DMS53 (cell line): ENCODE results near the gene APRT.

Experiments used
- DNase-seq: peaks from one replicate; lab custom pipeline; 2025; lab: John Stamatoyannopoulos, UW

Gene APRT, protein sequence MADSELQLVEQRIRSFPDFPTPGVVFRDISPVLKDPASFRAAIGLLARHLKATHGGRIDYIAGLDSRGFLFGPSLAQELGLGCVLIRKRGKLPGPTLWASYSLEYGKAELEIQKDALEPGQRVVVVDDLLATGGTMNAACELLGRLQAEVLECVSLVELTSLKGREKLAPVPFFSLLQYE

GRCh38 chr16:88811769-88812512 lies at the start of gene APRT:
Gene APRT (minus strand): TSS chr16:88811928. CDS start chr16:88811899, 29 bp downstream.
- peak; percentile 93 for DNase-seq

DNA sequence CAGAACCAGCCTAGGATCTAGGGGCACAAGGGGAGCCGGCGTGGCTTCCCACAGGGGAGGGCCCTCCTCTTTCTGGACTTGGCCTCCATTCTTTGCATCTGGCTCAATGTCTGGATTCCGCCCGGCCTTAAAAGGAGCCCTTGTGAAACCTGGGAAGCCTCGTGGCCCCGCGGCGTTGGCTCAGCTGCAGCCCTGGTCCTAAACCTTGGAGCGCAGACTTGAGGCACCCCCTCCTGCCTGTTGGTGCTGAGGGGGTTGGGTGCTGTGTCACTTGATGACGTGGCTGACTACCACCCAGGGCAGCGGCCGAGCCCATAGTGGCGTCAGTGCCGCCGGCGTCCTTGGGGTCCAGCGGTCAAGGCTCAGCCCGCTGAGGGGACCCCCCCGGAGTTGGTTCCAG lies 49.6 kb upstream of the APRT start:
- DNase-seq = no peak

DNA sequence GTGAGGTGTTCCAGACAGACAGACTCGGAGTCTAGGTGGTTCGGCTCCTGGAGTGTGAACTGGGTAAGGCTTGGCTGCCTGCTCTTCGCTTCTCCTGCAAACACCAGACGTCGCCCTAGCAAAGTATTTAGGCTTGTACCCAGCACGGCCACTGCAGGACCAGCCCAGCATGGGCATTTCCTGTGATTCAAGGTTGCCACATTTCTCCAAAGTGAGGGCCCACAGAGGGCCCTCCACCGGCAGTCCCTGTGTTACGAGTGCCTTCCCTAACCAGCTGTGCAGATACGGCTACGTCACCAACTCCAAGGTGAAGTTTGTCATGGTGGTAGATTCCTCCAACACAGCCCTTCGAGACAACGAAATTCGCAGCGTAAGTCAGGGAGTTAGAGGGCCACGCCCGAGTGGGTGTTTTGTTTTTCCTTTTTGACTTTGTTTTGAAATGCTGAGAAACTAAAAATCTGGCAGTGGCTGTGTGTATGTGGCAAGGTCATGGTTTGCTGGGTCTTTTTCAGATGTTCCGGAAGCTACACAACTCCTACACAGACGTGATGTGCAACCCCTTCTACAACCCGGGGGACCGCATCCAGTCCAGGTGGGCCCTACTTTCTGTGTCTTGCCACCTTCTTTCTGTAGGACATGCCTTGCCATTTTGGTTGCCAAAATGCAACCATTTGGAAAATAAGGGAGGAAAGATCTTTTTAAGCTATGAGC lies 47.8 kb upstream of the APRT start:
- no peak for DNase-seq

GRCh38 chr16:88857728-88858339 lies 46.1 kb upstream of the APRT start:
- DNase-seq = peak; percentile 76

- DNase-seq = peak; percentile 97
These were observed 45.4 kb upstream of the APRT start, which contains the start of the genes GALNS and TRAPPC2L for GRCh38 chr16:88856828-88857727. Gene GALNS (minus strand): TSS chr16:88856947. CDS start chr16:88856877, 70 bp downstream. Gene TRAPPC2L (plus strand): TSS chr16:88857127. CDS start chr16:88857151, 24 bp downstream.

- DNase-seq = peak; percentile 38
These were observed 44.5 kb upstream of the APRT start for GRCh38 chr16:88856122-88856827.

GRCh38 chr16:88855736-88856121 lies 44.0 kb upstream of the APRT start:
- DNase-seq = no peak

DNA sequence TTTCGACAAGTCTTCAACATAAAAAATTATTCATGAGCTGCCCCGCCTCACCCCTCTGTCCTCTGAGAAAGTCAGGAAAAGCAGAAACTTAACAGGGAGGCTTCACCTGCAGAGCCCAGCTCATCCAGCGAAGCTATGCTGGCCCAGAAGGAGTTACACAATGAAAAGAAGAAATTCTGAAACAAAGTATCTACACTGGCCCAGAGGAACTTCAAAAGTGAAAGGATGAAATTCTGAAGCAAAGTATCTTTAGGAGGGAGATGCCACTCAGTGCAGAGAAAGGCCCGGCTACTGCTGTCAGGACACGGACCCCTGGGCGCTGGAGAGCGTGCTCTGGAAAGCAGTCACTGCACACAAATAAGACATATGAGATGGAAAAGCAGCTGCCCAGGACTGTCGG lies 43.4 kb upstream of the APRT start:
- DNase-seq = no peak

DNA sequence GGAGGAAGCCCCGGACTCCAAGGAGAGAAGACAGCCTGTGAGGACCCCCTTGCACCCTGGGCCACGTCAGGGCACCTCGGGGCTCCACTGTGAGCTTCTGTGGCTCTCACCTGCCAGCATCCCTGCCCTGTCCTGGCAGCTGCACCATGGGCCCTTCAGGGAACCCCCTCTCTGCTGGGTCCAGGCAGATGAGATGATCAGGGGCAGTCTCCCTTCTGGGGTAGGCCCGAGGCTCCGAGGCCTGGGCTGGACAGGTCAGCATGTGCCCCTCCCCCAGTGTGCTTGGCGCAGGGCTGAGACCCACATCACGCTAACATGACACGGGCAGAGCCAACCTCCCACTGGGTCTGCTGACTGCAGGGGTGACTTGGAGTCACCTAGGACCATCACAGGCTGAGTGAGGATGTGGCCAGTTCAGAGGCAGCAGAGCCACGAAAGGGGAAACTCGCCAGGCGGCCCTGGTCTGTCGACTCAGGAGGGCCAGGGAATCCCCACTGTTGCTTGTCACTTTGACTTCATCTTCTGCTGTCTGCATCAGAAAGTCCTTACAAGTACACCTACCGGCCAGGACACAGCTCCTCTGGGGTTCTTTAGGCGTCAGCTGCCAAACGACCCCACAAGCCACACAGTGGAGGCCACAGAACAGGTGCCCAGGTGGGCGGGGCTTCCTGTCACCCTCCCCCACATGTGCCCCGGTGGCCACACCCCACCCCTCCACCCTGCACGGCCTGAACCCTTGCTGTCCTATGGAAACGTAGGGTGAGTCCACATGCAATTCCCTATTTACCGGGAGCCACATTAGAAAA lies 42.8 kb upstream of the APRT start:
- DNase-seq = no peak

GRCh38 chr16:88853325-88853941 lies 41.7 kb upstream of the APRT start:
- DNase-seq = no peak

DNA sequence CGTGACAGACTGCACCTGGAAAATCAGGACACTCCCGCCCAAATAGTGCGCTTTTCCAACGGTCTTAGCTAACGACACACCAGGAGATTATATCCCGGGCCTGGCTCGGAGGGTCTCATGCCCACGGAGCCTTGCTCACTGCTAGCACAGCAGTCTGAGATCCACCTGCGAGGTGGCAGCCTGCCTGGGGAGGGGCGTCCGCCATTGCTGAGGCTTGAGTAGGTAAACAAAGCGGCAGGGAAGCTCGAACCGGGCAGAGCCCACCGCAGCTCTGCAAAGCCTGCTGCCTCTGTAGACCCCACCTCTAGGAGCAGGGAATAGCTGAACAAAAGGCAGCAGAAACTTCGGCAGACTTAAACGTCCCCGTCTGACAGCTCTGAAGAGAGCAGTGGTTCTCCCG lies 39.9 kb upstream of the APRT start:
- no peak for DNase-seq

DNA sequence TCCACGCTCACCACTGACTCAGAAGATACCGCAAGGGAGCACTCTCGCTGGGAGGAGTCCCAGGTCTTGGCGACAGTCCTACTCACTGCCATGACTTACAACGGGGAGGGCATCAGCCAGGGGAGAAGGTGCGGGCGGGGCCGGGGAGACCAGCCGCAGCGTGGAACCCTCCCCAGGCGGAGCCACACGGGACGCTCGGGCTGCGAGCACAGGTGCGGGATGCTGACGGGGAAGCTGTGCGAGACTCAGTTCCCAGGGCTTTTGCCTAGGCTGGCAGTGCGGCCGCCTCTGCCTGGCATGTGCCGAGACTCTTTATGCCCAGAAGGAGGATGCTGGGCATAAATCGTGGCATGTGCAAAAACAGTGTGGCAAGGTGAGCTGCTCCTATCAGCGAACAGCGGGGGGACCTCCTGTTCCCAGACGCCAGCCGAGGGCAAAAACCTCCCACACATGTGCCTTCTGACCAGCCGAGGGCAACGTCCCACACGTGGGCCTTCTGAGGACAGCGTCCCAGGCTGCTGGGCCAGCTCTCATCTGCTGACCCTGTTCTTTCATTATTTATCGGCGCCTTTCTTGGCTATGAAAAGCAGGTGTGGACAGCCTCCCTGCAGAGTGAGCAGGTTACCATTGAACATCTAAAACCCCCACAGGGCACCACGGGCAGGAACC lies 38.9 kb upstream of the APRT start:
- DNase-seq = no peak

DNA sequence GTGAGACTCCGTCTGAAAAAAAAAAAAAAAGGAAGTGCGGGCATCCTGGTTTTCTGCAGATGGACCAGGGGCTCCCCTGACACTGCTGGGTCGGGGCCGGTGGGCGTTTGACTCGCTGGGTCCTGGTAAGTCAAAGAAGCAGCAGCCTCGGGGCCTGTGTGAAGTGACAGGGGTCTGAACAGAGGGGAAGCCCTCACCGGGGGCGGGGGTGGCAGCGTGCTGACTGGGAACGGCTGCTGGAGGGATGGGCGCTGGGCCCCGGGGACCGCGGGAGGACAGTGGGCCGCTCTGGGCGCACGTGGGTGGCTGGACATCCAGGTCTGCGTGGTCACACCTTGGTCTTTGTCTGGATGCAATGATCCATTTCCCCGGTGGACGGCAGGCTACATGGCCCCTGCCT lies 36.8 kb upstream of the APRT start:
- DNase-seq = no peak

DNA sequence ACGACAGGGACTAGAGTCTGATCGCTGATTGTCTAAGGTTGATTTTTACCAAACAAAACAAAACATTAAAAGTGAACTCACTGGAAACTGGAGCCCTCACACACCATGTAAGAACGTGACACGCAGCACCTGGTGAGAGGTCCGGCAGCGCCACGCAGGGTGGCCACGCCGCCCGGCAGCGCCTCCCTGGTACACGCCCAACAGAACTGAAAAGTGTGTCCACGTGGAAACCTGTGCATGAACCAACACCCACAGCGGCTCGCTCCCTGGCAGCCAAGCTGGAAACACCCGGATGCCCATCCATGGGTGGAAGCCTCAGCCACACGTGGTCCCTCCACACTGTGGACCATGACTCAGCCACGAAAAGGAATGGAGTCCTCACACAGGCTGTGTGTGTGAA lies 35.9 kb upstream of the APRT start:
- DNase-seq = no peak

DNA sequence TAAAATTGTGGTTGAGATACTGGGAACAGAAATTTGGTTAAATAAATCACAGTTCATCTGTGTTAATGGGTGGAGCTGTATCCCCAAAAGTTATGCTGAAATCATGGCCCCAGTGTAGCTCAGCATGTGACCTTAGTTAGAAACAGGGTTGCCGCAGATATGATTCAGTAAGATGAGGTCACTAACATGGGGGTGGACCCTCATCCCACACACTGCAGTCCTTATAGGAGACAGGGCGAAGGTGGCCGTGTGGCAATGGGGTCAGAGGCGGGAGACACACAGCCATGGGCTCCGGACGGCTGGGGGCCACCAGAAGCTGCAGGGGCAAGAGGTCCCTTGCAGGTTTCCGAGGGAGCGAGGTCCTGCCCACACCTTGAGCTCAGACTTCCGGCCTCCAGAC lies 34.4 kb upstream of the APRT start:
- DNase-seq = no peak

- no peak for DNase-seq
These were observed 32.8 kb upstream of the APRT start for GRCh38 chr16:88844419-88845036.

- no peak for DNase-seq
These were observed 31.5 kb upstream of the APRT start for GRCh38 chr16:88843256-88843655.

DNA sequence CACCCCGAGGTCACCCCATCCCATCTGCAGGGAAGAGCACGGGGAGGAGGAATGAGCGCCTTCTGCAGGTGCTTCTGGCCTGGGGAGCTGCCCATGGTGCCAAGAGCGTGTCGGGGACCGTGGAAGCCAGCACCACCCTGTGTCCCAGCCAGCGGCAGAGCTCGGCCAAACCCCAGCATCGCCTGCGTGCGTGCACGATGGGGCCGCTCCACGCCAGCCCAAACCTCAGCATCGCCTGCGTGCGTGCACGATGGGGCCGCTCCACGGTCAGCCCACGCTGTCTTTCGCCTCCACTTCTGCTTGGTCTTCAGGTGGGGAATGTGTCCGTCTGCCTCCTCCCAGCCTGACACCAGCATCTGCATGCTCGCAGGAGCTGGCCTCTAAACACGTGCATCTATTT lies 31.1 kb upstream of the APRT start:
- no peak for DNase-seq
